ENCODE measurements around the gene CCNL1.

DNA sequence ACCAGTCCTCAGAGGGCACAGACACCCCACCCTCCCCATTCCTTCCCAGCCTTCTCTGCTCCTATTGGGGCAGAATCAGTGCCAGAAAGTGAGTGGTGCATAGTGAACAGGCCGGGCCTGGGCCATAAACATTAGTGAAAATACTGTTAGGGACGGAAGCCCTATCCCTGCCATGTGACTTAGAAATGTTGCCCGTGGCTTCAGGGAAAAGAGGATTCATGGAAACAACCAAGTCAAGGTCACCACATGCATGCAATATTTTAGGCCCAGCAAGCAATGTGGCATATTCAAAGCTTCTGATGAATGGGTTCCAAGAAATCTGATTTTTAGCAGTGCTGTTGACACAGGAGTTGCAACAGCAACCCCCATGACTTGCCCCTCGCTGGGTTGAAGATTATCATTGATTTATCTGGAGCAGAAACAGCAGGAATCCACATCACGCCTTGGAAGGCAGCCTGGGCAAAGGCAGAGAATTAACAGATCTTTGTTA, 52.3 kb downstream of the CCNL1 start:
- TF ChIP-seq GATA2 (IDR thresholded peaks at IDR 0.05; ENCODE audit: low read depth, low read length) (no peak), GATA3 (IDR thresholded peaks at IDR 0.05; ENCODE audit: low read depth, low read length) (no peak)

Measured in SH-SY5Y (cell line).